K562 (cell line): ENCODE data around the gene MYCL.

Source experiments
- ELF1 ChIP-seq: fragments of 200-800 bp; sonication (Bioruptor generic); IDR thresholded peaks from 2 replicates; pipeline ENCODE4 v1.6.1; 2016; ENCODE audit warnings: missing genetic modification characterization, missing compliant biosample characterization
- MXI1 ChIP-seq: IDR thresholded peaks from 2 replicates; pipeline ENCODE4 v1.6.1; 2011; ENCODE audit warnings: low read depth, mild to moderate bottlenecking, improper control_type of control experiment, low read length
- MYC ChIP-seq, 2 experiments: fragments of 250-450 bp in 1 of 2; sonication (Bioruptor Pico) in 1 of 2; IDR thresholded peaks; 2 replicates each; pipeline versions ENCODE4 v1.5.1 to v1.6.1; 2012 to 2021; ENCODE audit warnings: low read depth in 2 of 2, borderline replicate concordance in 1 of 2, improper control_type of control experiment in 1 of 2, low read length in 1 of 2, mild to moderate bottlenecking in 1 of 2, moderate library complexity in 1 of 2
- POLR2A ChIP-seq: fragments of 450-650 bp; conservative IDR thresholded peaks from 2 replicates; pipeline ENCODE4 v1.6.1; 2016
- RAD21 ChIP-seq, 2 experiments: fragments of 250-450 bp in 1 of 2; fragments of 450-650 bp in 1 of 2; sonication (Bioruptor Pico) in 1 of 2; formaldehyde crosslinking in 1 of 2; IDR thresholded peaks in 1 of 2; conservative IDR thresholded peaks in 1 of 2; 2 replicates each; pipeline versions ENCODE4 v1.4.0 to v1.8.0; 2020 to 2022; ENCODE audit warnings: mild to moderate bottlenecking in 2 of 2, moderate library complexity in 1 of 2
- RFX1 ChIP-seq: fragments of 450-650 bp; IDR thresholded peaks from 2 replicates; pipeline ENCODE4 v1.6.1; 2016; ENCODE audit warnings: mild to moderate bottlenecking, moderate library complexity
- TCF7 ChIP-seq: sonication (generic); IDR thresholded peaks from 2 replicates; pipeline ENCODE4 v1.6.1; 2016; ENCODE audit warnings: antibody characterized with exemption, borderline replicate concordance
- ZNF239 ChIP-seq: fragments of 250-450 bp; sonication (Bioruptor Pico); IDR thresholded peaks from 2 replicates; pipeline ENCODE4 v1.4.0; 2020; ENCODE audit warnings: mild to moderate bottlenecking
- ZNF24 ChIP-seq: fragments of 450-650 bp; IDR thresholded peaks from 2 replicates; pipeline ENCODE4 v1.6.1; 2016
- ZNF384 ChIP-seq: IDR thresholded peaks from 2 replicates; pipeline ENCODE4 v1.6.1; 2012; ENCODE audit warnings: low read depth, low read length, improper control_type of control experiment
- TF ChIP-seq, protein P1 (sequence below): sonication (generic); formaldehyde crosslinking; IDR thresholded peaks from 2 replicates; pipeline ENCODE4 v1.8.0; 2022; ENCODE audit warnings: missing genetic modification reagents, mild to moderate bottlenecking, borderline replicate concordance
- TF ChIP-seq, protein P2 (sequence below): sonication (generic); formaldehyde crosslinking; IDR thresholded peaks from 2 replicates; pipeline ENCODE4 v1.8.1; 2023; ENCODE audit warnings: mild to moderate bottlenecking, missing genetic modification reagents
- TF ChIP-seq, protein P3 (sequence below): sonication (generic); formaldehyde crosslinking; IDR thresholded peaks from 2 replicates; pipeline ENCODE4 v1.8.1; 2022; ENCODE audit warnings: missing genetic modification reagents

DNA sequence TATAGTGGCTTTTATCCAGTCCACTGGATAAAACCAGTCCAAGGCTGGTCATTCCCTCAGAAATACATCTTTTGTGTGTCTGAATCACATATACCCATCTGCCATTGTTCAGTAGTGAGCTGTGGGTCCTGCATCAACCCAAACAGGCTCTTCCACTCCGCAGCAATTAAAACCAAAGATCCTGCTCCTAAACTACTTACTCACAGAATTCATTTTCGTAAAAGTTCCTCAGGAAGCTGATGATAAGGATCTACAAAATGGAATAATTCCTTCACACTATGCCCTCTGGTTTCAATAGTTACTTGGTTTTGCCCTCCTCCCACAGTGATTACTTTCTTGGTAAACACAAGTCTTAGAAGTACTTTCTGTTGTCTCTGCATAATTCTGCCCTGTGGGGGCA lies 48.2 kb upstream of the MYCL start:
- no peak for TF ChIP-seq POLR2A
- TF ChIP-seq, protein P1, sequence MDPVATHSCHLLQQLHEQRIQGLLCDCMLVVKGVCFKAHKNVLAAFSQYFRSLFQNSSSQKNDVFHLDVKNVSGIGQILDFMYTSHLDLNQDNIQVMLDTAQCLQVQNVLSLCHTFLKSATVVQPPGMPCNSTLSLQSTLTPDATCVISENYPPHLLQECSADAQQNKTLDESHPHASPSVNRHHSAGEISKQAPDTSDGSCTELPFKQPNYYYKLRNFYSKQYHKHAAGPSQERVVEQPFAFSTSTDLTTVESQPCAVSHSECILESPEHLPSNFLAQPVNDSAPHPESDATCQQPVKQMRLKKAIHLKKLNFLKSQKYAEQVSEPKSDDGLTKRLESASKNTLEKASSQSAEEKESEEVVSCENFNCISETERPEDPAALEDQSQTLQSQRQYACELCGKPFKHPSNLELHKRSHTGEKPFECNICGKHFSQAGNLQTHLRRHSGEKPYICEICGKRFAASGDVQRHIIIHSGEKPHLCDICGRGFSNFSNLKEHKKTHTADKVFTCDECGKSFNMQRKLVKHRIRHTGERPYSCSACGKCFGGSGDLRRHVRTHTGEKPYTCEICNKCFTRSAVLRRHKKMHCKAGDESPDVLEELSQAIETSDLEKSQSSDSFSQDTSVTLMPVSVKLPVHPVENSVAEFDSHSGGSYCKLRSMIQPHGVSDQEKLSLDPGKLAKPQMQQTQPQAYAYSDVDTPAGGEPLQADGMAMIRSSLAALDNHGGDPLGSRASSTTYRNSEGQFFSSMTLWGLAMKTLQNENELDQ (CRISPR knock-in tag), result no peak
- no peak for TF ChIP-seq ELF1 (tag)
- no peak for TF ChIP-seq ZNF384
- TF ChIP-seq RFX1, result no peak
- no peak for TF ChIP-seq MXI1
- TF ChIP-seq, protein P2, sequence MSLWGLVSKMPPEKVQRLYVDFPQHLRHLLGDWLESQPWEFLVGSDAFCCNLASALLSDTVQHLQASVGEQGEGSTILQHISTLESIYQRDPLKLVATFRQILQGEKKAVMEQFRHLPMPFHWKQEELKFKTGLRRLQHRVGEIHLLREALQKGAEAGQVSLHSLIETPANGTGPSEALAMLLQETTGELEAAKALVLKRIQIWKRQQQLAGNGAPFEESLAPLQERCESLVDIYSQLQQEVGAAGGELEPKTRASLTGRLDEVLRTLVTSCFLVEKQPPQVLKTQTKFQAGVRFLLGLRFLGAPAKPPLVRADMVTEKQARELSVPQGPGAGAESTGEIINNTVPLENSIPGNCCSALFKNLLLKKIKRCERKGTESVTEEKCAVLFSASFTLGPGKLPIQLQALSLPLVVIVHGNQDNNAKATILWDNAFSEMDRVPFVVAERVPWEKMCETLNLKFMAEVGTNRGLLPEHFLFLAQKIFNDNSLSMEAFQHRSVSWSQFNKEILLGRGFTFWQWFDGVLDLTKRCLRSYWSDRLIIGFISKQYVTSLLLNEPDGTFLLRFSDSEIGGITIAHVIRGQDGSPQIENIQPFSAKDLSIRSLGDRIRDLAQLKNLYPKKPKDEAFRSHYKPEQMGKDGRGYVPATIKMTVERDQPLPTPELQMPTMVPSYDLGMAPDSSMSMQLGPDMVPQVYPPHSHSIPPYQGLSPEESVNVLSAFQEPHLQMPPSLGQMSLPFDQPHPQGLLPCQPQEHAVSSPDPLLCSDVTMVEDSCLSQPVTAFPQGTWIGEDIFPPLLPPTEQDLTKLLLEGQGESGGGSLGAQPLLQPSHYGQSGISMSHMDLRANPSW (CRISPR knock-in tag), result no peak
- TF ChIP-seq ZNF24, result no peak
- TF ChIP-seq ZNF239 (CRISPR knock-in tag), result no peak
- no peak for TF ChIP-seq RAD21 (CRISPR knock-in tag; conservative IDR thresholded peaks at IDR 0.05 in 1 of 2, IDR thresholded peaks at IDR 0.05 in 1 of 2)
- TF ChIP-seq MYC (IDR thresholded peaks at IDR 0.05; ENCODE audit: low read depth, low read length), result no peak
- TF ChIP-seq MYC (CRISPR knock-in tag; IDR thresholded peaks at IDR 0.05; ENCODE audit: borderline replicate concordance, low read depth), result no peak
- TF ChIP-seq TCF7, result no peak
- TF ChIP-seq, protein P3, sequence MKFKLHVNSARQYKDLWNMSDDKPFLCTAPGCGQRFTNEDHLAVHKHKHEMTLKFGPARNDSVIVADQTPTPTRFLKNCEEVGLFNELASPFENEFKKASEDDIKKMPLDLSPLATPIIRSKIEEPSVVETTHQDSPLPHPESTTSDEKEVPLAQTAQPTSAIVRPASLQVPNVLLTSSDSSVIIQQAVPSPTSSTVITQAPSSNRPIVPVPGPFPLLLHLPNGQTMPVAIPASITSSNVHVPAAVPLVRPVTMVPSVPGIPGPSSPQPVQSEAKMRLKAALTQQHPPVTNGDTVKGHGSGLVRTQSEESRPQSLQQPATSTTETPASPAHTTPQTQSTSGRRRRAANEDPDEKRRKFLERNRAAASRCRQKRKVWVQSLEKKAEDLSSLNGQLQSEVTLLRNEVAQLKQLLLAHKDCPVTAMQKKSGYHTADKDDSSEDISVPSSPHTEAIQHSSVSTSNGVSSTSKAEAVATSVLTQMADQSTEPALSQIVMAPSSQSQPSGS (CRISPR knock-in tag), result no peak
